RPMI7951 (cell line): ENCODE data around the gene PHF21A. TPM values are rescaled to one million over a fixed set of nuclear protein-coding genes. Genes with fewer than 3 reads are reported as not detected.
"Not testable (repeated sequence)": the region's sequence is repeated elsewhere in the genome, so short reads cannot be mapped to it uniquely, and the experiment has no call there.

Experiments used
- DNase-seq: peaks from one replicate; pipeline ENCODE4 v3.0.0-alpha.2; 2012; ENCODE audit warnings: low read depth
- total RNA-seq: library from RNA; depleted of rRNA; stranded (reverse); fragments of >200 nt; shearing (Covaris generic); gene quantifications from 2 replicates; pipeline ENCODE4 v1.2.3, GENCODE V29; 2014

Gene PHF21A
- total RNA-seq, 1 experiment from 2014 or later = 10.5 TPM

GRCh38 chr11:45984192-45984591 is 137.1 kb downstream of the PHF21A start:
- DNase-seq = no peak

- DNase-seq = no peak
These were observed 137.8 kb downstream of the PHF21A start for GRCh38 chr11:45983471-45983845.

GRCh38 chr11:45982656-45983470 is 138.4 kb downstream of the PHF21A start:
- peak; percentile 23 for DNase-seq

- DNase-seq = not testable (repeated sequence)
These were observed 139.4 kb downstream of the PHF21A start for GRCh38 chr11:45981826-45982225.

- peak; percentile 1 for DNase-seq
These were observed 146.4 kb downstream of the PHF21A start for GRCh38 chr11:45974806-45975205.

GRCh38 chr11:45973601-45974000 is 147.7 kb downstream of the PHF21A start:
- no peak for DNase-seq

- no peak for DNase-seq
These were observed 152.4 kb downstream of the PHF21A start for GRCh38 chr11:45968901-45969300.

- no peak for DNase-seq
These were observed 153.7 kb downstream of the PHF21A start for GRCh38 chr11:45967506-45967905.

- DNase-seq = peak; percentile 65
These were observed 156.3 kb downstream of the PHF21A start for GRCh38 chr11:45964911-45965389.

GRCh38 chr11:45961751-45962240 is 159.5 kb downstream of the PHF21A start:
- no peak for DNase-seq

- no peak for DNase-seq
These were observed 160.7 kb downstream of the PHF21A start for GRCh38 chr11:45960387-45961095.

GRCh38 chr11:45959851-45960250 is 161.4 kb downstream of the PHF21A start:
- peak; percentile 22 for DNase-seq

- no peak for DNase-seq
These were observed 171.3 kb downstream of the PHF21A start for GRCh38 chr11:45949992-45950407.

GRCh38 chr11:45948356-45948755 is 172.9 kb downstream of the PHF21A start:
- DNase-seq = no peak

- DNase-seq = no peak
These were observed 173.4 kb downstream of the PHF21A start for GRCh38 chr11:45947885-45948284.

GRCh38 chr11:45945397-45945999 is 175.8 kb downstream of the PHF21A start:
- DNase-seq = no peak

- DNase-seq = no peak
These were observed 178.9 kb downstream of the PHF21A start for GRCh38 chr11:45942381-45942780.

- DNase-seq = no peak
These were observed 180.0 kb downstream of the PHF21A start for GRCh38 chr11:45941285-45941684.

- no peak for DNase-seq
These were observed 181.4 kb downstream of the PHF21A start for GRCh38 chr11:45939836-45940235.

GRCh38 chr11:45937916-45938315 is 183.3 kb downstream of the PHF21A start:
- DNase-seq = no peak

- DNase-seq = no peak
These were observed 184.7 kb downstream of the PHF21A start for GRCh38 chr11:45936511-45937054.
